OCI-LY1 (cell line): ENCODE measurements around the gene GNAI2.

Experiments
- H2AFZ ChIP-seq: fragments of 200-600 bp; sonication (generic), shearing (Covaris generic); 2 replicates; pipeline ENCODE4 v1.6.0; 2014; ENCODE audit warnings: antibody characterized with exemption, mild to moderate bottlenecking, low read length
- H3F3A ChIP-seq: fragments of 200-600 bp; sonication (generic), shearing (Covaris generic); 2 replicates; pipeline ENCODE4 v1.6.0; 2014; ENCODE audit warnings: mild to moderate bottlenecking, antibody characterized with exemption, low read length, moderate library complexity; ENCODE audit not compliant: insufficient read depth
- H3K27ac ChIP-seq: fragments of 200-600 bp; sonication (generic); 2 replicates; pipeline ENCODE4 v1.5.1; 2014; ENCODE audit warnings: low read length, mixed run types, mild to moderate bottlenecking, low read depth; ENCODE audit not compliant: poor library complexity, severe bottlenecking
- H3K27me3 ChIP-seq: fragments of 200-600 bp; sonication (generic); 2 replicates; pipeline ENCODE4 v1.6.0; 2014; ENCODE audit warnings: antibody characterized with exemption, mild to moderate bottlenecking, low read length, moderate library complexity; ENCODE audit not compliant: insufficient read depth
- H3K36me3 ChIP-seq: fragments of 200-600 bp; sonication (generic); 2 replicates; pipeline ENCODE4 v1.6.1; 2014; ENCODE audit warnings: mild to moderate bottlenecking, antibody characterized with exemption, low read length, moderate library complexity, mixed read lengths; ENCODE audit not compliant: insufficient read depth
- H3K4me1 ChIP-seq: fragments of 200-600 bp; sonication (generic); 2 replicates; pipeline ENCODE4 v1.5.1; 2014; ENCODE audit warnings: mild to moderate bottlenecking, low read length, moderate library complexity; ENCODE audit not compliant: insufficient read depth, severe bottlenecking
- H3K4me2 ChIP-seq: fragments of 200-600 bp; sonication (generic), shearing (Covaris generic); 2 replicates; pipeline ENCODE4 v1.6.1; 2014; ENCODE audit warnings: low read length
- H3K4me3 ChIP-seq: fragments of 200-600 bp; sonication (generic); 2 replicates; pipeline ENCODE4 v1.5.1; 2014; ENCODE audit warnings: low read length, low read depth, mild to moderate bottlenecking, mixed read lengths; ENCODE audit not compliant: poor library complexity, severe bottlenecking
- H3K79me2 ChIP-seq: fragments of 200-600 bp; shearing (Covaris generic); 2 replicates; pipeline ENCODE4 v1.6.1; 2016; ENCODE audit warnings: mixed run types, low read length, mixed read lengths; ENCODE audit not compliant: insufficient read depth
- H3K9ac ChIP-seq: fragments of 200-600 bp; sonication (generic), shearing (Covaris generic); 2 replicates; pipeline ENCODE4 v1.6.1; 2014; ENCODE audit warnings: mild to moderate bottlenecking, low read length, mixed read lengths
- H3K9me2 ChIP-seq: fragments of 200-600 bp; sonication (generic), shearing (Covaris generic); 2 replicates; pipeline ENCODE4 v1.6.1; 2014; ENCODE audit warnings: low read depth, mild to moderate bottlenecking, low read length, mixed read lengths
- H3K9me3 ChIP-seq: fragments of 200-600 bp; shearing (Covaris generic); 2 replicates; pipeline ENCODE4 v1.6.1; 2014; ENCODE audit warnings: low read length, mixed read lengths
- H4K20me1 ChIP-seq: fragments of 200-600 bp; sonication (generic), shearing (Covaris generic); 2 replicates; pipeline ENCODE4 v1.6.0; 2016; ENCODE audit warnings: mild to moderate bottlenecking, low read length; ENCODE audit not compliant: insufficient read depth
- EZH2 ChIP-seq: fragments of 200-600 bp; sonication (generic), shearing (Covaris generic); IDR thresholded peaks from 2 replicates; pipeline ENCODE4 v1.8.0; 2017; ENCODE audit warnings: borderline replicate concordance, mixed run types, mild to moderate bottlenecking, antibody characterized with exemption, low read length, moderate library complexity, mixed read lengths
- TF ChIP-seq, protein P1 (sequence below): fragments of 200-600 bp; sonication (generic), shearing (Covaris generic); IDR thresholded peaks from 2 replicates; pipeline ENCODE4 v1.5.1; 2017; ENCODE audit warnings: mild to moderate bottlenecking, antibody characterized with exemption, low read length, moderate library complexity, mixed read lengths

GNAI2 gene

DNA sequence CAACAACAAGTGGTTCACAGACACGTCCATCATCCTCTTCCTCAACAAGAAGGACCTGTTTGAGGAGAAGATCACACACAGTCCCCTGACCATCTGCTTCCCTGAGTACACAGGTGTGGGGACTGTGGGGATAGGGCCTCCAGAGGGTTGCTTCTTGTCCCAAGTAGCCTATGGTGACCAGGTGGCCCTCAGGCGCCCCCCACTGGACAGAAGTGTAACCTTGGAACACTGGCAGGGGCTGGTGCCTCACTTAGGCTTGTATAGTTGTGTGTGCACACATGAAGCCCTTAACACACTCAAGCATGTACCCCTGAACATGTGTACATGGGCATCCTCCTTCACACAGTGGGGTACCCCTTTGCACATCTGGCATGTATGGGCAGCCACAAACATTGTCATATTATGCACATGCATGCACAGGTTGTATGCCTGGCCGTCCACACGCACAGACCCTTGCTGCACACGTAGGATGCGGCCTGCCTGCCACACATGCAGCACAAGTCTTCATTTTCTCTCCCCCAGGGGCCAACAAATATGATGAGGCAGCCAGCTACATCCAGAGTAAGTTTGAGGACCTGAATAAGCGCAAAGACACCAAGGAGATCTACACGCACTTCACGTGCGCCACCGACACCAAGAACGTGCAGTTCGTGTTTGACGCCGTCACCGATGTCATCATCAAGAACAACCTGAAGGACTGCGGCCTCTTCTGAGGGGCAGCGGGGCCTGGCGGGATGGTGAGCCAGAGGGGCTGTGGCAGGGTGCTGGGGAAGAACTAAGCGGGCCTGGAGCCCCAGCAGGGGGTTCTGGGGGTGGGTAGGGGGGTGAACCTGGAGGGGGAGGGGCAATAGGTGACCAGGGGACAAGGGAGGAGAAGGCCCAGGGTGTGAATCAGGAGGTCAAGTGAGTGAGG lies 21.2 kb downstream of the GNAI2 start:
- Histone ChIP-seq H3K9ac (no peak overlapping the region), H4K20me1 (no peaks in the 10 kb centered on the region), H3K9me3 (no peaks in the 10 kb centered on the region)

DNA sequence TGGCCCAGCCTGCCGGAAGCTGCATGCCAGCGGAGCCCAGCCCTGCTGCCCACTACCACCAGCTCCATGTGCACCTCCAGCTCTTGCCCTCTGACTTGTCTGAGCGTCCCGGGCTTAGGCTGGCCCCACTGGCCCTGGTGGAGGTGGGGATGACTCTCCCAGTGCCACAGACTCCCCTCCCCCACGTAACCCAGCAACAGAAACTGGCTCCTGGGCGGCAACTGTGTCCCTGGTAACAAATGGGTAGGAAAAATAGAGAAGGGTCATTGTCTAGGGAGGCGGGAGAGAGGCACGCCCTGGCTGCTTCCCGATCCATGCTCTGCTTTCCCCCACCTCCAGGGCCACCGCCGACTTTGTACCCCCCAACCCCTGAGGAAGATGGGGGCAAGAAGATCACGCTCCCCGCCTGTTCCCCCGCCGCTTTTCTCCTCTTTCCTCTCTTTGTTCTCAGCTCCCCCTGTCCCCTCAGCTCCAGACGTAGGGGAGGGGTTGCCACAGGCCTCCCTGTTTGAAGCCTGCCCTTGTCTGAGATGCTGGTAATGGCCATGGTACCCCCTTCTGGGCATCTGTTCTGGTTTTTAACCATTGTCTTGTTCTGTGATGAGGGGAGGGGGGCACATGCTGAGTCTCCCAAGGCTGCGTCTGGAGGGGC lies 22.2 kb downstream of the GNAI2 start:
- no peak overlapping the region for H3K4me2 ChIP-seq
- H3F3A ChIP-seq: no peaks in the 10 kb centered on the region
- H3K4me1 ChIP-seq: peaks cover 13% of the 10 kb centered on the region
- H3K27me3 ChIP-seq: no peaks in the 10 kb centered on the region
- peaks cover 42% of the 10 kb centered on the region for H3K36me3 ChIP-seq
- no peaks in the 10 kb centered on the region for H3K9me3 ChIP-seq
- TF ChIP-seq, protein P1, sequence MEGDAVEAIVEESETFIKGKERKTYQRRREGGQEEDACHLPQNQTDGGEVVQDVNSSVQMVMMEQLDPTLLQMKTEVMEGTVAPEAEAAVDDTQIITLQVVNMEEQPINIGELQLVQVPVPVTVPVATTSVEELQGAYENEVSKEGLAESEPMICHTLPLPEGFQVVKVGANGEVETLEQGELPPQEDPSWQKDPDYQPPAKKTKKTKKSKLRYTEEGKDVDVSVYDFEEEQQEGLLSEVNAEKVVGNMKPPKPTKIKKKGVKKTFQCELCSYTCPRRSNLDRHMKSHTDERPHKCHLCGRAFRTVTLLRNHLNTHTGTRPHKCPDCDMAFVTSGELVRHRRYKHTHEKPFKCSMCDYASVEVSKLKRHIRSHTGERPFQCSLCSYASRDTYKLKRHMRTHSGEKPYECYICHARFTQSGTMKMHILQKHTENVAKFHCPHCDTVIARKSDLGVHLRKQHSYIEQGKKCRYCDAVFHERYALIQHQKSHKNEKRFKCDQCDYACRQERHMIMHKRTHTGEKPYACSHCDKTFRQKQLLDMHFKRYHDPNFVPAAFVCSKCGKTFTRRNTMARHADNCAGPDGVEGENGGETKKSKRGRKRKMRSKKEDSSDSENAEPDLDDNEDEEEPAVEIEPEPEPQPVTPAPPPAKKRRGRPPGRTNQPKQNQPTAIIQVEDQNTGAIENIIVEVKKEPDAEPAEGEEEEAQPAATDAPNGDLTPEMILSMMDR: no peak
- no peak for TF ChIP-seq EZH2
- H3K9me2 ChIP-seq: no peaks in the 10 kb centered on the region
- no peaks in the 10 kb centered on the region for H3K79me2 ChIP-seq
- no peaks in the 10 kb centered on the region for H4K20me1 ChIP-seq
- no peak overlapping the region for H3K9ac ChIP-seq
- H3K4me3 ChIP-seq: no peak overlapping the region
- no peak overlapping the region for H3K27ac ChIP-seq
- no peak overlapping the region for H2AFZ ChIP-seq

More for the DNA sequence above, 21.2 kb downstream of the GNAI2 start:
- Histone ChIP-seq H3K79me2 (no peaks in the 10 kb centered on the region), H3K4me2 (no peak overlapping the region), H3K36me3 (peaks cover 51% of the 10 kb centered on the region), H3K4me1 (peaks cover 13% of the 10 kb centered on the region), H3F3A (no peaks in the 10 kb centered on the region), H3K9me2 (no peaks in the 10 kb centered on the region), H3K27ac (no peak overlapping the region), H2AFZ (no peak overlapping the region), H3K27me3 (no peaks in the 10 kb centered on the region), H3K4me3 (no peak overlapping the region)
- TF ChIP-seq EZH2: no peak
- TF ChIP-seq, protein P1: peak; percentile 69

DNA sequence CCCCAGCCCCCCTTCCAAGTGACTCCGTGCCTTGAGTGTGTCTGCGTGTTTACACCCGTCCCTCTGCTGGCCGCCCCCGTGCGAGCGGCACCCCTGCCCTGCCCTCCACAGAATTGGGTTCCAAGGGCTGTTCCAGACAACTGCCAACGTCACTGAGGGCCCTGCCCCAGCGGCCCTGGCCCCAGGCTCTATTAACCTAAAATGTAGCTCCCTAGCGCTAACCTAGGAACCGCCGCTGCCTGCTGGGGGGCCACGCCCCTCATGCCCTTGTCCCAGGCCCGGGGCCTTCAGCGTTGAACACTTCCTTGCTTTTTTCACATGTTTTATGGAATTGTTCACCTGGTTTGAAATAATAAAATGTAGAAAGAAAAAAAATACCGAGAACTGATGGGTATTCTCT lies 23.0 kb downstream of the GNAI2 start:
- H3K9ac ChIP-seq: no peak overlapping the region; the same call in 1 of the 2 replicates
- peaks cover 13% of the 10 kb centered on the region for H3K4me1 ChIP-seq
- H3K79me2 ChIP-seq: no peaks in the 10 kb centered on the region
- H3K27me3 ChIP-seq: no peaks in the 10 kb centered on the region
- H3K9me3 ChIP-seq: no peaks in the 10 kb centered on the region
- no peaks in the 10 kb centered on the region for H3K9me2 ChIP-seq
- no peaks in the 10 kb centered on the region for H3F3A ChIP-seq
- peaks cover 42% of the 10 kb centered on the region for H3K36me3 ChIP-seq
- H3K4me3 ChIP-seq: no peak overlapping the region
- TF ChIP-seq, protein P1: no peak
- TF ChIP-seq EZH2: no peak
- H2AFZ ChIP-seq: no peak overlapping the region
- H3K27ac ChIP-seq: peak overlapping the region; percentile 16
- no peak overlapping the region for H3K4me2 ChIP-seq
- H4K20me1 ChIP-seq: no peaks in the 10 kb centered on the region
